RKO (cell line): Measurements from ENCODE around the gene AGRN.
"Not testable (repeated sequence)": the region's sequence is repeated elsewhere in the genome, so short reads cannot be mapped to it uniquely, and the experiment has no call there.

Experiments used
- DNase-seq: peaks from one replicate; pipeline ENCODE4 v3.0.0-alpha.2; 2016; ENCODE audit warnings: low spot score

AGRN gene

DNA sequence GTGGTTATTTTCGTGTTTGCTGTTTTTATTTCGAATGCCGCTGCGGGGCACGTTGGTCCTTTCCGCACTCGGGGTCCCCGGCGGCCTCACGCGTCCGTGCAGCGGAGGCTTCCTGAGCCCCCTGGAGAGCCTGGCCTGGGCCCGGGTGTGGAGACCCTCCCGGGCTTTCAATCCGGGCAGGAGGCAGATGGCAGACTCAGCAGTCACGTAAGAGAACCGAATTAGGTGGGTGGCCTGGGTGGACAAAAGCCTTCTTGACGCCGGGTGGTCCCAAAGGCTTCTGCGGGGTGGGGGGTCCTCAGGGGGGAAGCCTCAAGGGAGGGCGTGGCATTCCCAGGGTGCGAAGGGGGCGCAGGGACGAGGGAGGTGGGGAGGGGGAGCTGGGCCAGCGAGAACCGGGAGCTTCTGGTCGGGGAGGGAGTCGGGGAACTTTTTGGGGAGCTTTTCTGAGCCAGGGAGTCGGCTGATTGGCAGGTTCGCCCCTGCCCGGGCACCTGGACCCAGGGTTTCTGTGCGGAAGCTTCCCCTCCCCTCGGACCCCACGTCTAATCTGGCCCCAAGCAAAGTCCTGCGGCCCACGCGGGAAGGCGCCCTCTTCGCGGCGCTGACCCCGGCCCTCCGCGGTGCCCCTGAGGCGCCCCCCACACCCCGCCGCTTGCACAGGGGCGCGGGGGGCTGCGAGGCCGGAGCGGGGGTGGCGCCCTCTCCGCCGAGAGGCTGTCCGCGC is 18.7 kb upstream of the AGRN start:
- DNase-seq = peak; percentile 54

DNA sequence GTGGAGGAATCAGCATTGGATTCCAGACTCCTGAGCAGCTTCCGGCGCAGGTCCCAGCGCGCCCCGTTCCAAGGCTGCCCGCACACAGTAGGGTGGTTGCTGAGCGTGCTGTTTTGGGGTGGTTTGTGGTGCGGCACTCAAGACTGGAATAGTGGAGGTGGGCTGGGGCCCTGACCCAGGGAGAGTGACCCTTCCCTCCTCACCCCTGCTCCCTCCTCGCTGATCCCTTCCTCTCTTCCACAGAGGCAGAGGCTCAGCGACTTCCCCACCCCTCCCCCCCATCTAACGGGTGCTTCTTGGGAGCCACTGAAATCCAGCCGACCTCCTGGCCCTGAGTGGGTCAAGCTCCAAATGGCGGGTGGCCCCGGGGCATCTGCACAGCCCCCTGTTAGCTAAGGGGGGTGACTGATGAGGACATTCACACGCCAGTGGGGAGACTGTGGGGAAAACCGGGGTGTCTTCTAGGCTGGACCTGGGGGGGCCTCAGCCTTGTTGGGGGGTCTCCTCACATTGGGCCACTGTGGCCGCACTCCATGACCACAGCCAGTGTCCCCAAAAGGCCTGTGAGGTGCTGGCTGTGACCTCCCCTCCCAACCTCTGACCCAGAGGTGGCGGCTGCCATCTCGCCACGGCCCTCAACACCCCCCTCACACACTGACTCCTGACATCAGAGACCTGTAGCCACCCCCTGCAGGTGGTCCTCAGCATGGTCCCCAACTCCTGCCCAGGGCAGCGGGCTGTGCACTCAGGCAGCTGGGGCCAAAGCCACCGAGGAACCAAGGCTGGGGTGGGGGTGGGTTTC is 16.1 kb upstream of the AGRN start:
- no peak for DNase-seq

DNA sequence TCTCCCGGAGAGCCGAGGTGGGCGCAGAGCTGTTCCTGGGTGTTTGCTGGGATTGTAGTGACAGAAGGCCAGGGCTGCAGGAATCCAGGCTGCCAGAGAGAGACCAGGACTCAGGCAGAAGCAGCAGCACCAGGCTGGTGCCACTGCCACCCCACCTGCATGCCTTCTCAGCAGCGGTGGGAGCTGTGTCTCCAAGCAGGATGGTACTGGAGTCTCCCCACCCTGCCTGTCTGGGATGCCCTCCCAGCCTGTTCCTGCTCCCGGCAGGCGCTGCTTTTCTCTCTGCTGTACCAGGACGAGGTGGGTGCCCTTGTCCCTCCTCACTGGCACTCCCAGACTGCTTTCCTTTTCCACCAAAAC is 15.5 kb upstream of the AGRN start:
- no peak for DNase-seq

- no peak for DNase-seq
Observed at GRCh38 chr1:1004780-1005697, 14.9 kb upstream of the AGRN start.

GRCh38 chr1:1005774-1006304 is 14.1 kb upstream of the AGRN start:
- DNase-seq = no peak

DNA sequence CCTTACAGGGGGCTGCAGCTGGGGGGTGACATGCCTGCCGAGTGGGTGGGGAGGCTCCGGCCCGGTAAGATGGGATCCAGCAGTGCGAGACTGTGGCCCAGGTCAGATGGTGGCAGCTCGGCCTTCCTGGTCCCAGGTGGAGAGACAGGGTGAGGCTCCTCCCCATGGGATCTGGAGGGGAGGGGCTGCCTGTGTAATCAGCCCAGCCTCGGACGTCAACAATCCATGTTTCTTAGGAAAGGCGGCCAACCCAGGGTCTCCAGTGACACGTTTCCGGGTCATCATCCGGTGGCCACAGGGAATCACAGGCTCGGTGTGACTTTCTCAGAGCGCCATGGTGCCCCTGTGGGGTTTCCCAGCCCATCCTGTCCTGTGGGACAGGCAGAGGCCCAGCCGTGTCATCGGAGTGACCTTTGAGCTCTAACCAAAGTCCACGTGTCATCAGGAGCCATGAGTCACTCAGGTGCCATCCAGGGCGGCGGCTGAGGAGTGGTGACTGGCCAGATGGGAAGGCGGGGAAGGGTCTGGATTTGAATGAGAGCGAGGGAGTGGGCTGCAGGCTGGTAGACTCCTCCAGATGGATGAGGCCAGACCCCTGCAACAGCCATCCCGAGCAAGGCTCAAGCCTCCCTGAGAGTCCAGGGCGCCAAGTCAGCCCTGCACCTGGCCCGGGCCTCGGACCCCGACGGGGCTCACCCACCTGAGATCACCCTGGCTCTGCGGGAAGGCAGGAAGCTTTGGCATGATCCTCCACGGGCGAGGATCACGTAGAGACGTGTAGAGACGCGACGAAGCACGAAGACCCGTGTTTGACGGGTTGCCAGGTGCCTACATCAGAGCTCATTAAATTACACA is 13.4 kb upstream of the AGRN start:
- DNase-seq = peak; percentile 42

DNA sequence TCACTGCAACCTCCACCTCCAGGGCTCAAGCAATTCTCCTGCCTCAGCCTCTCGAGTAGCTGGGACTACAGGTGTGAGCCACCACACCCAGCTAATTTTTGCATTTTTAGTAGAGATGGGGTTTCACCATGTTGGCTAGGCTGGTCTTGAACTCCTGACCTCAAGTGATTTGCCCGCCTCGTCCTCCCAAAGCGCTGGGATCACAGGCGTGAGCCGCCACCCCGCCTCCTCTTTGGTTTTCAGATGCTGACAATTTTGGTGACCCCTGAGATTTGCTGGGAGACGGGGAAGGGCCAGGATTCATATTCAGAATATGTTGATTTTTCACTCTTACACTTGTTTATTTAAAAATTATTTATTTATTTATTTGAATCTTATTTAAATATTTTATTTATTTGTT is 9.8 kb upstream of the AGRN start:
- not testable (repeated sequence) for DNase-seq

- no peak for DNase-seq
Observed at GRCh38 chr1:1011396-1011949, 8.4 kb upstream of the AGRN start.

- not testable (repeated sequence) for DNase-seq
Observed at GRCh38 chr1:1012736-1013104, 7.2 kb upstream of the AGRN start.

DNA sequence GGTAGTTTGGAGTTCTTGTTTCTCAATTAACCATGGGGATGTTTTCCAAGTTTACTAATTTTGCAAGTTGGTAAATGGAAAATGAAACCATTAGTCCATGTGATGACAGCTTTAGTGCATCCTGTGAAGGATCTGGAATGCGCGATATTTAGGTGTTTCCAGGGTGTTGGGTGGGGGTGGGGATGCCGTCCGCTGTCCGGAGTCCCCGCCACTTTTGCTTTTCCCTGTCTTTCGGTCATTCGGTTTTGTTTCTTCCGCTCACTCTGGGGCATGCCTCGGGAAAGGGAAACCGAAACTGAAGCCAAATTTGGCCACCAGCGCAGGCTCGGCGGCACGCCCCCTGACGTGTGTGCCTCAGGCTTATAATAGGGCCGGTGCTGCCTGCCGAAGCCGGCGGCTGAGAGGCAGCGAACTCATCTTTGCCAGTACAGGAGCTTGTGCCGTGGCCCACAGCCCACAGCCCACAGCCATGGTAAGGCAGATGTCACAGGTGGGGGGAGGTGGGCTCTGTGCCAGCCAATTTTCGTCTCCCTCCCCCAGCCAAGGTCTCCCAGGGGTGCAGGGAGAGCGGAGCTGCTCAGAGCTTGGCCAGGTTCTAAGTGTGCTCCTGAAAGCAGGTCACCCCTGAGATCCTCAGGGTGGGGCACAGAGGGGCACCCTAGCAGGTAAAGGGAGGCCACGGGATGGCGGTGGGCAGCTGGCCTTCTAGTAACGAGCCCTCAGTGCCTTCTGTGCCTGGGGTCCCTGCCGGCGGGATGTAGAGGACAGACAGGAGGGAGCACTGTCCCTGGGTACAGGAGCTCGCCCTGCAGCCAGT is 6.6 kb upstream of the AGRN start, which contains the start of gene ISG15:
Gene ISG15, plus strand, starts transcription at position 393 of the 817 bp plus-strand sequence. Its CDS starts 77 bp downstream, at position 470.
- DNase-seq = peak; percentile 91

DNA sequence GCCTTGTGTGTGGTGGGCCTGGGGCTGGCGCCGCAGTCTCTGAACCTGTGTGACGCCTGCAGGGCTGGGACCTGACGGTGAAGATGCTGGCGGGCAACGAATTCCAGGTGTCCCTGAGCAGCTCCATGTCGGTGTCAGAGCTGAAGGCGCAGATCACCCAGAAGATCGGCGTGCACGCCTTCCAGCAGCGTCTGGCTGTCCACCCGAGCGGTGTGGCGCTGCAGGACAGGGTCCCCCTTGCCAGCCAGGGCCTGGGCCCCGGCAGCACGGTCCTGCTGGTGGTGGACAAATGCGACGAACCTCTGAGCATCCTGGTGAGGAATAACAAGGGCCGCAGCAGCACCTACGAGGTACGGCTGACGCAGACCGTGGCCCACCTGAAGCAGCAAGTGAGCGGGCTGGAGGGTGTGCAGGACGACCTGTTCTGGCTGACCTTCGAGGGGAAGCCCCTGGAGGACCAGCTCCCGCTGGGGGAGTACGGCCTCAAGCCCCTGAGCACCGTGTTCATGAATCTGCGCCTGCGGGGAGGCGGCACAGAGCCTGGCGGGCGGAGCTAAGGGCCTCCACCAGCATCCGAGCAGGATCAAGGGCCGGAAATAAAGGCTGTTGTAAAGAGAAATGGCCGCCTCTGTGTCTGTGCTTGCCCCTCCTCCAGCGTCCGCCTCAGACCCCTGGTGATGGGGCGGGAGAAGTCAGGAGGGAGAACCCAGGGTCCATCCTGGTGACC is 5.8 kb upstream of the AGRN start:
- DNase-seq = peak; percentile 79

DNA sequence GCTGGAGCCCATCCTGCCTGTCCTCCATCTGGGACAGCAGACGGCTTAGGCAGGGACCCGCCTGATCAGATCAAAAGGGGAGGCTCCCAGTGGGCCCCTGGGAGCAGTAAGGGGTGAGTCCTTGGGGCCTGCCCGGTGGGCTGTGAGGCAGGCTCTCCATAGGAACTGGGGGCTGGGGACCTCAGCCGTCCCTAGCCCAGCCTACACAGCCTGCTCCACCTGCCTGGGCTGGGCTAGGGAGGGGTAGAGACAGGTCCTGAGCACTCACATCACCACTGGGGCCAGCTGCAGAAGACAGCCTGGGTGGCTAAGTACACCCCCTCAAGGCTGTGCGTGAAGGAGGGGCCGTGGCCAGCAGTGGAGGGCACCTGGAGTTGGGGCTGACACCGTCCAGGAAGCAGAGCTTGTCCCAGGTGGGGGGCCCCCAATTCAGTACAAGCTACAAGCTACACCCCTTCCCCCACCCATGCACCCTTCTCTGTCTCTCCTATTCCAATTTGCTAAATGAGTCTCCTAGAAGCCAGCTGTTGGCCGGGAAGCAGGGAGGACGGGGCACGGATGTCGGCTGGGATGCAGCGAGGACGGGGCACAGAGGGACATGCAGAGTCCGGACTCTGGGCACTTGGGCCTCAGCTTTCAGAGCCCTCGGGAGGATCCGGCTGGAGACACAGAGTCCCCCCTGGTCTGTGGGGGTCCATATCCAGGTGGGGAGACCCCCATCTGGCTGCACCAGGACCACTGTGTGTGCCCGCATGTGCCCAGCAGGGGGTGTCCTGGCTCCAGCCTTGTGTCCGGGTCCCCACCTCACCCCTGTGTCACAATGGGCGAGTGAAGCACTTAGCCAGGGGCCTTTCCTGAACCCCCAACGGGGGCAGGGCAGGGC is 4.9 kb upstream of the AGRN start:
- DNase-seq = no peak

DNA sequence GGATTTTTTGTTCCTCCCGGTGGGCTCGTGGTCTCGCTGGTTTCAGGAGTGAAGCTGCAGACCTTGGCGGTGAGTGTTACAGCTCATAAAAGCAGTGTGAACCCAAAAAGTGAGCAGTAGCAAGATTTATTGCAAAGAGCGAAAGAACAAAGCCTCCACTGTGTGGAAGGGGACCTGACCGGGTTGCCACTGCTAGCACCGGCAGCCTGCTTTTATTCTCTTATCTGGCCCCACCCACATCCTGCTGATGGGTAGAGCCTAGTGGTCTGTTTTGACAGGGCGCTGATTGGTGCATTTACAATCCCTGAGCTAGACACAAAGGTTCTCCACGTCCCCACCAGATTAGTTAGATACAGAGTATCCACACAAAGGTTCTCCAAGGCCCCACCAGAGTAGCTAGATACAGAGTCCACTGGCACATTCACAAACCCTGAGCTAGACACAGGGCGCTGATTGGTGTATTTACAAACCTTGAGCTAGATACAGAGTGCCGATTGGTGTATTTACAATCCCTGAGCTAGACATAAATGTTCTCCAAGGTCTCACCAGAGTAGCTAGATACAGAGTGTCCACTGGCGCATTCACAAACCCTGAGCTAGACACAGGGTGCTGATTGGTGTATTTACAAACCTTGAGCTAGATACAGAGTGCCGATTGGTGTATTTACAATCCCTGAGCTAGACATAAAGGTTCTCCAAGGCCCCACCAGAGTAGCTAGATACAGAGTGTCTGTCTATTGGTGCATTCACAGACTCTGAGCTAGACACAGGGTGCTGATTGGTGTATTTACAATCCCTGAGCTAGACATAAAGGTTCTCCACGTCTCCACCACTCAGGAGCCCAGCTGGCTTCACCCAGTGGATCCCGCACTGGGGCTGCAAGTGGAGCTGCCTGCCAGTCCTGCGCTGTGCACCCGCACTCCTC is 2.3 kb upstream of the AGRN start:
- not testable (repeated sequence) for DNase-seq

DNA sequence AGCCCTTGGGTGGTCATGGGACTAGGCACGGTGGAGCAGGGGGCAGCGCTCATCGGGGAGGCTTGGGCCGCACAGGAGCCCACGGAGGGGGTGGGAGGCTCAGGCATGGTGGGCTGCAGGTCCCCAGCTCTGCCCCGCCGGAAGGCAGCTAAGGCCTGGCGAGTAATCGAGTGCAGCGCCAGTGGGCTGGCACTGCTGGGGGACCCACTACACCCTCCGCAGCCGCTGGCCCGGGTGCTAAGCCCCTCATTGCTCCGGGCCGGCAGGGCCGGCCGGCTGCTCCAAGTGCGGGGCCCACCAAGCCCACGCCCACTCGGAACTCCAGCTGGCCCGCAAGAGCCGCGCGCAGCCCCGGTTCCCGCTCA is 1.6 kb upstream of the AGRN start:
- DNase-seq = not testable (repeated sequence)

DNA sequence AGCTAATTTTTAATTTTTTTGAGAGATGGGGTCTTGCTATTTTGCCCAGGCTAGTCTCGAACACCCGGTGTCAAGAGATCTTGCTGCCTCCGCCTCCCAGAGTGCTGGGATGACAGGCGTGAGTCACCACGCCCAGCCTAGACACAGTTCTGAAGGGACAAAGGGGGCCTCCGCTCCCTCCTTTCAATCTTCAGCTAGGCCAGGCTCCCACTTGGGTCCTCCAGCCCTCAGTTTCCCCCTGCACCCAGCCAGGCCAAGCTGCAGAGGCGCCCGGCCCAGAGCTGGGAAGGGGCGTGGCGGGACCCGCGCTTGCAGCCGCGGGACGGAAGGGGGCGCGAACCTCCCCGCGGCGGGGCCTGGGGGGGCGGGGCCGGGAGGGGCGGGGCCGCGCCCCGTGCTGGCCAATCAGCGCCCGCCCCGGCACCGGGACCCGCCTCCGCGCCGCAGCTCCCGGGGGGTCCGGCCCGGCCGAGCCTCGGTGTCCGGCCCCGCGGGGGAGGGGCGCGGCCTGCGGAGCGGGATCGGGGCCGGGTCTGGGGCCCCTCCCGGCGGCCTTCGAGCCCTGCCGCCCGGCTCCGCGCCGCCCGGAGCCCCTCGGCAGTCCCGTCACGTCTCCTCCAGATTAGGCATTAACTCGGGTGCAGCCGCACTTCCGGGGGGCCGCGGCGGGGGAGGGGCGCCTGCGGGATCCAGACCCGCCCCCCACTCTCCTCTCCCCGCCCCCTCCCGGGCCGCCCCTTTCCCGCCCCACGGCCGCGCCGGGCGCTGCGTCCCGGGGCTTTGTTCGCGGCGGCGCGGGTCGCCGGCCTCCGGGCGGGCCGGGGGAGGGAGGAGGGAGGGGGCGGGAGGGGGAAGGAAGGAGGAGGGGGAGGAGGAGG is 559 bp upstream of the AGRN start:
- peak; percentile 83 for DNase-seq

- DNase-seq = peak; percentile 55
Observed at GRCh38 chr1:1020415-1021009, 592 bp downstream of the AGRN start.
